GM21529 (cell line): ENCODE results near the gene STH.
"Not testable (repeated sequence)": the region's sequence is repeated elsewhere in the genome, so short reads cannot be mapped to it uniquely, and the experiment has no call there.

Experiments used
- ATAC-seq: cut with Tn5 transposase; IDR thresholded peaks from one replicate; pipeline ENCODE4 v1.9.1; 2021; ENCODE audit not compliant: unreplicated experiment

Gene STH

GRCh38 chr17:46003907-46004748 is 5.1 kb downstream of the STH start:
- no peak for ATAC-seq

GRCh38 chr17:46006082-46006481 is 7.0 kb downstream of the STH start:
- not testable (repeated sequence) for ATAC-seq

GRCh38 chr17:46007461-46007965 is 8.5 kb downstream of the STH start:
- no peak for ATAC-seq

DNA sequence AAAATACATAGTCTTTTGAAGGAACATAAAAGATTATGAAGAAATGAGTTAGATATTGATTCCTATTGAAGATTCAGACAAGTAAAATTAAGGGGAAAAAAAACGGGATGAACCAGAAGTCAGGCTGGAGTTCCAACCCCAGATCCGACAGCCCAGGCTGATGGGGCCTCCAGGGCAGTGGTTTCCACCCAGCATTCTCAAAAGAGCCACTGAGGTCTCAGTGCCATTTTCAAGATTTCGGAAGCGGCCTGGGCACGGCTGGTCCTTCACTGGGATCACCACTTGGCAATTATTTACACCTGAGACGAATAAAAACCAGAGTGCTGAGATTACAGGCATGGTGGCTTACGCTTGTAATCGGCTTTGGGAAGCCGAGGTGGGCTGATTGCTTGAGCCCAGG is 9.5 kb downstream of the STH start:
- ATAC-seq = no peak

- no peak for ATAC-seq
Measured at GRCh38 chr17:46009681-46010596, 10.9 kb downstream of the STH start.

DNA sequence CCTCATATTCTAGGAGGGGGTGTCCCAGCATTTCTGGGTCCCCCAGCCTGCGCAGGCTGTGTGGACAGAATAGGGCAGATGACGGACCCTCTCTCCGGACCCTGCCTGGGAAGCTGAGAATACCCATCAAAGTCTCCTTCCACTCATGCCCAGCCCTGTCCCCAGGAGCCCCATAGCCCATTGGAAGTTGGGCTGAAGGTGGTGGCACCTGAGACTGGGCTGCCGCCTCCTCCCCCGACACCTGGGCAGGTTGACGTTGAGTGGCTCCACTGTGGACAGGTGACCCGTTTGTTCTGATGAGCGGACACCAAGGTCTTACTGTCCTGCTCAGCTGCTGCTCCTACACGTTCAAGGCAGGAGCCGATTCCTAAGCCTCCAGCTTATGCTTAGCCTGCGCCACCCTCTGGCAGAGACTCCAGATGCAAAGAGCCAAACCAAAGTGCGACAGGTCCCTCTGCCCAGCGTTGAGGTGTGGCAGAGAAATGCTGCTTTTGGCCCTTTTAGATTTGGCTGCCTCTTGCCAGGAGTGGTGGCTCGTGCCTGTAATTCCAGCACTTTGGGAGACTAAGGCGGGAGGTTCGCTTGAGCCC is 11.6 kb downstream of the STH start:
- ATAC-seq = no peak

DNA sequence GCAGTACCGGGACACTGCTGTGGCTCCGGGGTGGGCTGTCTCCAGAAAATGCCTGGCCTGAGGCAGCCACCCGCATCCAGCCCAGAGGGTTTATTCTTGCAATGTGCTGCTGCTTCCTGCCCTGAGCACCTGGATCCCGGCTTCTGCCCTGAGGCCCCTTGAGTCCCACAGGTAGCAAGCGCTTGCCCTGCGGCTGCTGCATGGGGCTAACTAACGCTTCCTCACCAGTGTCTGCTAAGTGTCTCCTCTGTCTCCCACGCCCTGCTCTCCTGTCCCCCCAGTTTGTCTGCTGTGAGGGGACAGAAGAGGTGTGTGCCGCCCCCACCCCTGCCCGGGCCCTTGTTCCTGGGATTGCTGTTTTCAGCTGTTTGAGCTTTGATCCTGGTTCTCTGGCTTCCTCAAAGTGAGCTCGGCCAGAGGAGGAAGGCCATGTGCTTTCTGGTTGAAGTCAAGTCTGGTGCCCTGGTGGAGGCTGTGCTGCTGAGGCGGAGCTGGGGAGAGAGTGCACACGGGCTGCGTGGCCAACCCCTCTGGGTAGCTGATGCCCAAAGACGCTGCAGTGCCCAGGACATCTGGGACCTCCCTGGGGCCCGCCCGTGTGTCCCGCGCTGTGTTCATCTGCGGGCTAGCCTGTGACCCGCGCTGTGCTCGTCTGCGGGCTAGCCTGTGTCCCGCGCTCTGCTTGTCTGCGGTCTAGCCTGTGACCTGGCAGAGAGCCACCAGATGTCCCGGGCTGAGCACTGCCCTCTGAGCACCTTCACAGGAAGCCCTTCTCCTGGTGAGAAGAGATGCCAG is 12.9 kb downstream of the STH start:
- ATAC-seq = no peak

DNA sequence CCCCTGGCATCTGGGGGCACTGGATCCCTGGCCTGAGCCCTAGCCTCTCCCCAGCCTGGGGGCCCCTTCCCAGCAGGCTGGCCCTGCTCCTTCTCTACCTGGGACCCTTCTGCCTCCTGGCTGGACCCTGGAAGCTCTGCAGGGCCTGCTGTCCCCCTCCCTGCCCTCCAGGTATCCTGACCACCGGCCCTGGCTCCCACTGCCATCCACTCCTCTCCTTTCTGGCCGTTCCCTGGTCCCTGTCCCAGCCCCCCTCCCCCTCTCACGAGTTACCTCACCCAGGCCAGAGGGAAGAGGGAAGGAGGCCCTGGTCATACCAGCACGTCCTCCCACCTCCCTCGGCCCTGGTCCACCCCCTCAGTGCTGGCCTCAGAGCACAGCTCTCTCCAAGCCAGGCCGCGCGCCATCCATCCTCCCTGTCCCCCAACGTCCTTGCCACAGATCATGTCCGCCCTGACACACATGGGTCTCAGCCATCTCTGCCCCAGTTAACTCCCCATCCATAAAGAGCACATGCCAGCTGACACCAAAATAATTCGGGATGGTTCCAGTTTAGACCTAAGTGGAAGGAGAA is 13.5 kb downstream of the STH start:
- no peak for ATAC-seq

DNA sequence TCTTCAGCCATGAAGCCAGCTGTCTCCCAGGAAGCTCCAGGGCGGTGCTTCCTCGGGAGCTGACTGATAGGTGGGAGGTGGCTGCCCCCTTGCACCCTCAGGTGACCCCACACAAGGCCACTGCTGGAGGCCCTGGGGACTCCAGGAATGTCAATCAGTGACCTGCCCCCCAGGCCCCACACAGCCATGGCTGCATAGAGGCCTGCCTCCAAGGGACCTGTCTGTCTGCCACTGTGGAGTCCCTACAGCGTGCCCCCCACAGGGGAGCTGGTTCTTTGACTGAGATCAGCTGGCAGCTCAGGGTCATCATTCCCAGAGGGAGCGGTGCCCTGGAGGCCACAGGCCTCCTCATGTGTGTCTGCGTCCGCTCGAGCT is 14.1 kb downstream of the STH start:
- ATAC-seq = no peak

DNA sequence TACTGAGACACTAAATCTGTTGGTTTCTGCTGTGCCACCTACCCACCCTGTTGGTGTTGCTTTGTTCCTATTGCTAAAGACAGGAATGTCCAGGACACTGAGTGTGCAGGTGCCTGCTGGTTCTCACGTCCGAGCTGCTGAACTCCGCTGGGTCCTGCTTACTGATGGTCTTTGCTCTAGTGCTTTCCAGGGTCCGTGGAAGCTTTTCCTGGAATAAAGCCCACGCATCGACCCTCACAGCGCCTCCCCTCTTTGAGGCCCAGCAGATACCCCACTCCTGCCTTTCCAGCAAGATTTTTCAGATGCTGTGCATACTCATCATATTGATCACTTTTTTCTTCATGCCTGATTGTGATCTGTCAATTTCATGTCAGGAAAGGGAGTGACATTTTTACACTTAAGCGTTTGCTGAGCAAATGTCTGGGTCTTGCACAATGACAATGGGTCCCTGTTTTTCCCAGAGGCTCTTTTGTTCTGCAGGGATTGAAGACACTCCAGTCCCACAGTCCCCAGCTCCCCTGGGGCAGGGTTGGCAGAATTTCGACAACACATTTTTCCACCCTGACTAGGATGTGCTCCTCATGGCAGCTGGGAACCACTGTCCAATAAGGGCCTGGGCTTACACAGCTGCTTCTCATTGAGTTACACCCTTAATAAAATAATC is 14.6 kb downstream of the STH start:
- ATAC-seq = no peak

GRCh38 chr17:46019408-46019925 is 20.4 kb downstream of the STH start:
- not testable (repeated sequence) for ATAC-seq

GRCh38 chr17:46020023-46020761 is 21.1 kb downstream of the STH start:
- no peak for ATAC-seq

GRCh38 chr17:46020998-46021397 is 21.9 kb downstream of the STH start:
- ATAC-seq = no peak

DNA sequence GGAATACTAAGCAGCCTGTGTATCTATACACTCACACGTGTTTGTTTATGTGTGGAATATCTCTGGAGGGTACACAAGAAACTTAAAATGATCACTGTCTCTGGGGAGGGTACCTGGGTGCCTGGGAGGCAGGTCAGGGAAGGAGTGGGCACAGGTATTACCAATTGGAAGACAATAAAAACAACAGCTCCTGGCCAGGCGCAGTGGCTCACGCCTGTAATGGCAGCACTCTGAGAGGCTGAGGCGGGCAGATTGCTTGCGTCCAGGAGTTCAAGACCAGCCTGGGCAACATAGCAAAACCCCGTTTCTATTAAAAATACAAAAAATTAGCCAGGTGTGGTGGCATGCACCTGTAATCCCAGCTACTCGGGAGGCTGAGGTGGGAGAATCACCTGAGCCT is 24.3 kb downstream of the STH start:
- ATAC-seq = not testable (repeated sequence)

DNA sequence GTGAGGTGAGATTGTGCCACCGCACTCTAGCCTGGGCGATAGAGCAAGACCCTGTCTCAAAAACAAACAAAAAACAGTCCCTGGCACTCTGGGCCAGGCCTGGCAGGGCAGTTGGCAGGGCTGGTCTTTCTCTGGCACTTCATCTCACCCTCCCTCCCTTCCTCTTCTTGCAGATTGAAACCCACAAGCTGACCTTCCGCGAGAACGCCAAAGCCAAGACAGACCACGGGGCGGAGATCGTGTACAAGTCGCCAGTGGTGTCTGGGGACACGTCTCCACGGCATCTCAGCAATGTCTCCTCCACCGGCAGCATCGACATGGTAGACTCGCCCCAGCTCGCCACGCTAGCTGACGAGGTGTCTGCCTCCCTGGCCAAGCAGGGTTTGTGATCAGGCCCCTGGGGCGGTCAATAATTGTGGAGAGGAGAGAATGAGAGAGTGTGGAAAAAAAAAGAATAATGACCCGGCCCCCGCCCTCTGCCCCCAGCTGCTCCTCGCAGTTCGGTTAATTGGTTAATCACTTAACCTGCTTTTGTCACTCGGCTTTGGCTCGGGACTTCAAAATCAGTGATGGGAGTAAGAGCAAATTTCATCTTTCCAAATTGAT is 24.8 kb downstream of the STH start:
- no peak for ATAC-seq

GRCh38 chr17:46024590-46024989 is 25.5 kb downstream of the STH start:
- ATAC-seq = no peak

GRCh38 chr17:46025060-46025459 is 26.0 kb downstream of the STH start:
- no peak for ATAC-seq

DNA sequence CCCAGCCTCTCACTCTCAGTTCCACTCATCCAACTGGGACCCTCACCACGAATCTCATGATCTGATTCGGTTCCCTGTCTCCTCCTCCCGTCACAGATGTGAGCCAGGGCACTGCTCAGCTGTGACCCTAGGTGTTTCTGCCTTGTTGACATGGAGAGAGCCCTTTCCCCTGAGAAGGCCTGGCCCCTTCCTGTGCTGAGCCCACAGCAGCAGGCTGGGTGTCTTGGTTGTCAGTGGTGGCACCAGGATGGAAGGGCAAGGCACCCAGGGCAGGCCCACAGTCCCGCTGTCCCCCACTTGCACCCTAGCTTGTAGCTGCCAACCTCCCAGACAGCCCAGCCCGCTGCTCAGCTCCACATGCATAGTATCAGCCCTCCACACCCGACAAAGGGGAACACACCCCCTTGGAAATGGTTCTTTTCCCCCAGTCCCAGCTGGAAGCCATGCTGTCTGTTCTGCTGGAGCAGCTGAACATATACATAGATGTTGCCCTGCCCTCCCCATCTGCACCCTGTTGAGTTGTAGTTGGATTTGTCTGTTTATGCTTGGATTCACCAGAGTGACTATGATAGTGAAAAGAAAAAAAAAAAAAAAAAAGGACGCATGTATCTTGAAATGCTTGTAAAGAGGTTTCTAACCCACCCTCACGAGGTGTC is 26.6 kb downstream of the STH start:
- ATAC-seq = no peak
